ENCODE data around the gene TPH2.

The TPH2 gene

GRCh38 chr12:71958993-71959578 lies 20.4 kb downstream of the TPH2 start:
- DNase-seq: peak; percentile 73

DNA sequence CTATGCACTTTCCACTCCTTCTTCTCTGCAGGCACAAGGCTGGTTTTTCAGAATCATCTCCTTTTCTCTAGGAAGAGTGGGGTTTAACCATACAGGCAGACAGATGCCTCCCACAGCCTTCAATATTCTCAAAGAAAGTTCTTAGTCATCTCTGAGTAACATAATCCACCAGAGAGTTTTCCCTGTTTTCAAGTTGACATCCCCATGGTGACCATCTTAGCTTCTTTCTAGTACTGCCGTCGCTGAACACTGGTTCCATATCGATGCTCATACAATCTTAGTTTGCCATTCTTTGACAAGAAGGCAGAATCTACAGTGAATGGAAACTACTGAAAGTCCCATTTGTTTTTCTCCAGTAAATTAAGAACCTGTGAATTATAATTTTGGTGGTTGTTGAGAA lies 28.6 kb downstream of the TPH2 start:
- DNase-seq: peak; percentile 21

DNA sequence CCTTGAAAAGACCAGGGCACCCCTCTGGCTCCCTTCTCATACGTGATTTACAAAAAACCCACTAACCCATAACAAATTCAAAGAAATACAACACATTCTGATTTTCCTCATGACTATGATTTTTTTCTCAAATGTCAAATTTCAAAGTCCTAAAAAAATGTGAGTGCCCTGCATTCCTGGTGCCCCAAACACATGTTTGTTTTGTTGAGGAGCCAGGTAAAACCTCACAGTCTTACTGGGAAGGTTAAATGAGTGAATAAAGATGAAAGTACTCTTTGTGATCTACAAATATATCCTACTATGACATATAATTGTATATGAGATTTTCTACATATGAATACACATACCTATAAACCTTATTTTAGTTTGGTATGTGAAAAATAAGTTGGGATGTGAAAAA lies 30.7 kb downstream of the TPH2 start:
- no peak for DNase-seq

DNA sequence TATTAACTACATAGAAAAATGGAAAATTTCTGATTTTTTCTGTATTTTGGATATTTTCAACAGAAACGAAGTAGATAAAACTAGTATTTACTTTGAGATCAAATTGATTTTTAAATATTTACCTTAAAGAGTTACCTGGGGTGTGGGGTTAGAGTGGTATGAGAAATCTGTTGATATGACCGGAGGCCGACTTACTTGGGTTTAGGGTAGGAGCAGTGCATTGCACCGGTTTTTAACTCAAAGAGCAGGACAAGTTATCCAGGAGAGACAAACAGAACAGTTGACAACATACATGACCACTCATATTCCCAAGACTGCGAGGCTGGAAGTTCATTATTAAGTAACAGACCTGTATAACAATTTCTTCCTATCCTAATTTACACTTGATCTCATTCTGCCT lies 31.4 kb downstream of the TPH2 start:
- no peak for DNase-seq

GRCh38 chr12:71972441-71973074 lies 33.9 kb downstream of the TPH2 start:
- no peak for DNase-seq

DNA sequence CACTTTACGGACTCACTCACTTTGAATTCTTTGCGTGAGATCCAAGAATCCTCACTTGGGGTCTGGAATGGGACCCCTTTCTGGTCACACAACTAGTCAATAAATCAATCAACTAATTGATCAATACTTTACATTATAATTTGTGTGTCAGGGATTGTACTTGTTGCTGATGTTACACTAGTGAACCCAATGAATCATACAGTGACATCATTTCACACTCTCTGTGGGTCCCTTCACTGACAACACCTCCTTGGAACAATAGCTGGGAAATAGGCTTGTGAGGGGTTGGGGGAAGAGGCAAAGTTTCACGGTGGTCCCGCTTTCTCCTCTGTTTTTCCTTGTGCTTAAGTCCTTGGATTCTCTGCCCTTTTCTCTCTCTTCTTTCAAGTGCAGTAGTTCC lies 35.0 kb downstream of the TPH2 start:
- no peak for DNase-seq

GRCh38 chr12:71980538-71980937 lies 41.9 kb downstream of the TPH2 start:
- no peak for DNase-seq

DNA sequence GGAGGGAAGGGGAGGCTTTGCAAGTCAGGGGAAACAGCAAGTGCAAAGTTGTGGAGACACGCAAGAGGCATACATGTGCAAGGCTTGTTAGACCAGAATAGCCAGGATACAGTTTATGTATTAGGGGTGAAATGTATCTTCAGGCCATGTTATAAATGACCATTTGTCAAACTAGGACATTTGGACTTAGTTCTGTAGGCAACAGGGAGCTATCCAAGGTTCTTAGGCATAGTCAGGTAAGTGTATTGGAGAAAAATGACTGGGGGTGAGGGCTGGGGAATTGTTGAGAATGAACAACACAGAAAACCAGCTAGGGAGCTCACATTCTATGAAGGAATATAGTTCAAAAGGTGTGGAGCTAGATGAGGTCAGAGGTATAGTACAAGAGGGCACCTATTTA lies 42.5 kb downstream of the TPH2 start:
- DNase-seq: no peak

- DNase-seq: no peak
Measured at GRCh38 chr12:71994715-71995114, 56.1 kb downstream of the TPH2 start.

DNA sequence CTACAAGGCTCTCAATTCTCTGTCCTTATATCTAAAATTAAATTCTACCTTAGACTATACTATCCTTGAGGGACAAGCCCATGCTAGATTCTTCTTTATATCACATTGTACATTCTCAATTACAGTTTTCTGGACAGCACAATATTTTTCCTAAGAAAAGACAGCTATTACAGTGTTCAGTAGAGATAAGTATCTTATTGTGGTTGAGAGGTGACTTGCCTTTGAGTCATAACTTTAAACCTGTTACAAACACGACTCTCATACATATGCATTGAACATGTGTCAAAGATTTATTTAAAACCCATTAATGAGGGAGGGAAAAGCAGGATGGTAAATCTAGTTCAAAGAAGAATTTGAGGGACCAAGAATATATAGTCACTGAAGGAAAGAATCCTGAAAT lies 61.1 kb downstream of the TPH2 start:
- DNase-seq: no peak

DNA sequence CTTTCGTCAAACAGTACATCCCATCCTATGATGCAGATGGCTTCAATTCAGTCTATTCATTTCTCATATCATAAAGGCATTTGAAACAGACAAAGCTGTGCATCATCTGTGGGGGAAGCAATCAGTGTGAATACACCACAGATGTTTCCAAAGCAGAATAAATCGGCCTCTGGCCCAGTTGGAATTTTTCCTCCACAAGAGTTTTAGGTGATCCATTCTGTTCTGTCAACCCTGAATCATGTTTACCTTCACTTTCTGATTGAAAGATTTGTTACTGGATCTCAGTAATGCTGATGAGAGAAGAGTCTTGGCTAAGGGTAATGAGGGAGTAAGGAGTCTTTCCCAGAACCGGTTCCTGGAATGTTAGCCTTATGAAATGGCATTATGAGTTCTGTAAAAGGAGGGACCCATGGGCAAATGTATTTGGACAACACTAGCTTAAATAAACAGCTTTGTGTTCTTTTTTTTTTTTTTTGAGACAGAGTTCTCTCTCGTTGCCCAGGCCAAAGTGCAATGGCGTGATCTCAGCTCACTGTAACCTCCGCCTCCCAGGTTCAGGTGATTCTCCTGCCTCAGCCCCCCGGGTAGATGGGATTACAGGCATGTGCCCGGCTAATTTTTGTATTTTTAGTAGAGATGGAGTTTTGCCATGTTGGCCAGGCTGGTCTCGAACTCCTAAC lies 62.5 kb downstream of the TPH2 start:
- no peak for DNase-seq

DNA sequence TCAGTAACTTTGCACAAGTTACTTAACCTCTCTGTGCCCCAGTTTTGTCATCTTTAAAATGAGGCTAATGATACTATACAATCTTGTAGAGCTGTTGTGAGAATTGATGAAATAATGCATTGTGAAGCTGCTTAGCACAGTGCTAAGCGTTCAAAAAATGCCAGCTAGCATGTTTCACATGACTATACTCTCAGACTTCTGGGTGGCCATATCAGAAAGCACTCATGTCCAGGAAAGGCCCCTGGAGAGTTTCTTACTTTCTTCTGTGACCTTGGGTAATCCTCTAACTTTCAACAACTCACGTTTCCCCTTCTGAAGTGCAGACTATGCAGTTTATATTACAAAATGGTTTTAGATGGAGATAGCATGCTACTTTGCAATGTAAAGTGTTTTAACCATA lies 68.1 kb downstream of the TPH2 start:
- peak; percentile 46 for DNase-seq

DNA sequence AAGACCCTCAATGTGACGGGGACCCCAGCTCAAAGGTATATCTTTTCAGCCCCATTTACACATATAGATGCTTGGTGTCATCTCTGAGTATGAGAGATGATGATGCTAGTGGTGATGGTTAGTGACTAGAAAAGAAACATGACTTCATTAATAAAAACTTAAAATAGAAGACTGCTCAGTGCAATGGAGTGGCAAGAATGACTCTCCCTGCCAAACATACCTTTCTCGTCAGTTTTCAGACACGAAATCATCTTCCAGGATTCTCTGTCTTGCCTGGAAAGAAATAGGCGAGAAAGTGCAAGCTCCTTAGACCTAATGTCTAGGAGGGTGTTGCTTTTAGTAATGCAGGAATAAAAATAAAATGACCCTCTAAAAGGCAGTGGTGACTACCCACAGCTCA lies 71.7 kb downstream of the TPH2 start:
- peak; percentile 89 for DNase-seq

DNA sequence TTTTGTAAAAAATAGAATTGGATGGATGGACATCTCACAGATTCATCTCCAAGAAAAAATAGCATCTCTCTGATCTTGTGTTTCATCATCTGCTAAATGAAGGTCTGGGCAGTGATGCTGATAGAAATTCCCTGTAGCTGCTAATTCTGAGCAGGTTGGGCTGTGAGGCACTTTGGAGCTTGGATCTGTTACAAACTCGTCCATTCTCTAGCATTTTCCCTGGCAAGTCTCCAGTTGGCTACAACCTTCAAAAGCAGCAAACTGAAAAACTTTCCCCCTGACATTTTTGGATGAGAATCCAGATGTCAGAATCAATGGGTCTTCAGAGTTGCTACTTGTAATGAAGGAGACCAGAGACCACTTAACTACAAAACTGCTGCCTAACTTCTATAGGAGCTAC lies 72.7 kb downstream of the TPH2 start:
- peak; percentile 33 for DNase-seq

DNA sequence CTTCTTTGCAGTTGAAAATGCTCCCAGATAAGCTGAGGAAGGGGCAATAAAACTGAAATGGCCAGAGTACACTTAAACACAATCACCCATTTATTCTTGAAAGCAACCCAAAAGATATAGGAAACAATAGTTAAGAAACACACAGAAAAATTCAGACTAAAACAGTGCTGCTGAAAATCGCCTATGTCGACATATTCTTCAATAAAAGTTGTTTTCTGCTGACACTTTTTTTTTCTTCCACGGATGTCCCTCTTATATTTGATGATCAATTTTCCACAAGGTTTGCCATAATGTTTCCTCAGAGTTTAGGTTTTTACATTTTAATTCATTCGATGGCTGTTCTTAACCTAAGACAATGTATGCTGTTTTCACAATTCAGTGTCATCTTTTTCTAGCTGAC lies 74.2 kb downstream of the TPH2 start:
- no peak for DNase-seq

GRCh38 chr12:72015895-72016294 lies 77.2 kb downstream of the TPH2 start:
- DNase-seq: no peak

- DNase-seq: peak; percentile 68
Measured at GRCh38 chr12:72017054-72017651, 78.5 kb downstream of the TPH2 start.

DNA sequence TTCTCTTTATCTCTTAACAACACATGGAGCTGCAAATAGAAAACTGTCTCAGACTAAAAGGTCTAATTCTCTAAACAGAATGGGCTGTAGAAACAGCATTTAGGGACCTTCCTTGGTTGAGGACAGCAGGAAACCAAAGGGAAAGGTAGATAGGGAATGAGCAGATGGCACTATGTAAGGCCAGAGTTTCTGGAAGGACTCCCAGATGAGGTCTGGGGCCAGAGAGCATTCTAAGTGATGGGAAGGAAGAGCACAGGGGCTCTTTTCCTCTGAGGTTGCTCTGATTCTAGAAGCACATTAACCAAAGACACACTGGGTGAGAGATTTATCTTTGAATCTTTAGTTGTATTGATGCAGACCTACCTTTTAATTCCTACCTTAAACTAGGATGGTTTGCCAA lies 79.4 kb downstream of the TPH2 start:
- DNase-seq: no peak

DNA sequence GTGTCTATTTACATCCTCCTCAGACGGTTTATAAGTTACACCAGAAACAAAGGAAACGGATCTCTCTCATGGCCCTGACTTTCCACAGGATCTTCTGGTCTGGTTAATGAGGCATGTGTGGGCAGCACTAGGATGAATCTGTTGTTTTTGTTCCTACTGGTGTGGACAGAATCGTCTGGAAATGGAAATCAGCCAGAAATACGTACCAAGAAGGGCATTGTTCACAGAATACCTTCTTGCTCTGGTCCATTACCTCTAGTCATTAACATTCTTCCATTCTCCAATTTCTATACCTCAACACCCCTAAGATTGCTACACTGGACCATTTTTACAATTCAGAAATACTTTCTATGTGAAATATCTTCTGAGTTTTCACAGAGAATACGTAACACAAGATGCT lies 86.0 kb downstream of the TPH2 start:
- DNase-seq: no peak

DNA sequence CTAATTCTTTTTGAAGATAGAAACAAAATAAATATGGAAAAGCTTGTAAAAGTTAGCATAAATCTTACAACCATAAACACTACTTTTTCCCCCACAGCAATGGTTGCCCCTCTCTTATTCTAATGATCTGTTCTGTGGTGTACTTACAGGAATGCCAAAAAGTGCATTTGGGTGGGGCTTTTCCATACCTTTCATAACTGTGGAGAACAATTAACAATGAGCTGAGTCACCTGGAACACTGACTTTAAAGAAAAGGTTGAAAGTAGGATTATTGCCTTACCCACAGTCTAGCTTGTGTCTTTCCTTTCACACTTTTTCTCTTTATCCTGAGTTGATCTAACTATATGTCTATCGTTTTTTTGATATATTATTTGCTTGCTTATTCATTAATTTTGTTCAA lies 86.9 kb downstream of the TPH2 start:
- no peak for DNase-seq

GRCh38 chr12:72028966-72029365 lies 90.3 kb downstream of the TPH2 start:
- no peak for DNase-seq

- no peak for DNase-seq
Measured at GRCh38 chr12:72030277-72030676, 91.6 kb downstream of the TPH2 start.

- DNase-seq: no peak
Measured at GRCh38 chr12:72031066-72031465, 92.4 kb downstream of the TPH2 start.

GRCh38 chr12:72033991-72034390 lies 95.3 kb downstream of the TPH2 start:
- DNase-seq: no peak

All from fibroblast of skin of back (primary cell).